ENCODE results near the gene ZNF488.

Gene ZNF488

GRCh38 chr10:47336387-47337134, 47.5 kb downstream of the ZNF488 start:
- POLR2A ChIA-PET (ENCODE audit: low non-redundant PET): no interaction called here
- no peak for DNase-seq (ENCODE audit: low spot score)
- CTCF ChIA-PET: no interaction called here
- no peak overlapping the region for H3K27ac ChIP-seq
- TF ChIP-seq CTCF (conservative IDR thresholded peaks at IDR 0.05; ENCODE audit: low read depth): no peak

GRCh38 chr10:47335906-47336305, 48.2 kb downstream of the ZNF488 start:
- no peak for DNase-seq (ENCODE audit: low spot score)
- CTCF ChIA-PET: no interaction called here
- POLR2A ChIA-PET (ENCODE audit: low non-redundant PET): no interaction called here
- no peak for TF ChIP-seq CTCF (conservative IDR thresholded peaks at IDR 0.05; ENCODE audit: low read depth)
- no peak overlapping the region for H3K27ac ChIP-seq

- TF ChIP-seq CTCF (conservative IDR thresholded peaks at IDR 0.05; ENCODE audit: low read depth): no peak
- DNase-seq (ENCODE audit: low spot score): no peak
- ChIA-PET POLR2A (ENCODE audit: low non-redundant PET) (no interaction called here), CTCF (no interaction called here)
- H3K27ac ChIP-seq: no peak overlapping the region
Observed at GRCh38 chr10:47334466-47335295, 49.4 kb downstream of the ZNF488 start.

DNA sequence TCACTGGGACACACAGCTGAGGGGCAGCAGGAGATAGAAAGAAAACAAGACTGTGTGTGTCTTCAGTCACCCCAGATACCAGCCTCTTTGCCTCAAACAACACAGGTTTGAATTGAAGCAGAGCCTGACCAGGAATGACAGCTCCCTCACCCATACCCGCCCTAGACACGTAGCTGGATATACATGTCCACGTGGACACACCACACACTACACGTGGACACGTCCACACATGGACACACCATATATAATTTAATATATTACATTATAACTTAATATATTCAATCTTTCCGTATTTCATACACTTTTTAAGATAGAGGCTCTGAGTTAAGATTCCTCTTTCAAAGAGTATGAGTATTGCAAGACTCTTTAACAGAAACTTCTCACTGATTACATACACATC, 50.6 kb downstream of the ZNF488 start:
- no peak overlapping the region for H3K27ac ChIP-seq
- DNase-seq (ENCODE audit: low spot score): no peak
- no peak for TF ChIP-seq CTCF (conservative IDR thresholded peaks at IDR 0.05; ENCODE audit: low read depth)
- ChIA-PET POLR2A (ENCODE audit: low non-redundant PET) (no interaction called here), CTCF (no interaction called here)

DNA sequence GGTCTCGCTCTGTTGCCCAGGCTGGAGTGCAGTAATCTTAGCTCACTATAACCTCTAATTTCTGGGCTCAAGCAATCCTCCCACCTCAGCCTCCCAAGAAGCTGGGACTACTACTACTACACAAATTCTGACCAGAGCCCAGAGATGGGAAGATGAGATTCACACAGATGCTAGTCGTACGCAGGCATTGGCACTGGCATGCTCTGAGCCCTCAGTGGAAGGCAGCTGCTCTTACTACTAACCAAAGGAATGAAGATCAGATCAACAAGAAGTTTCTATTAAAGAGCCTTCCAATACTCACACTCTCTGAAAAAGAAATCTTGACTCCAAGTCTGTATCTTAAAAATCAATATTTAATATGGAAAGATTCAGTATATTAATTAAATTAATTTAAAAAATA, 51.1 kb downstream of the ZNF488 start:
- DNase-seq (ENCODE audit: low spot score): no peak
- no peak for TF ChIP-seq CTCF (conservative IDR thresholded peaks at IDR 0.05; ENCODE audit: low read depth)
- no peak overlapping the region for H3K27ac ChIP-seq
- ChIA-PET CTCF (no interaction called here), POLR2A (ENCODE audit: low non-redundant PET) (no interaction called here)

GRCh38 chr10:47332371-47332770, 51.7 kb downstream of the ZNF488 start:
- no peak overlapping the region for H3K27ac ChIP-seq
- no peak for DNase-seq (ENCODE audit: low spot score)
- ChIA-PET CTCF (interaction anchor here (0.5 to 1.6 kb wide), 2 partner anchors 9 to 30 kb away, joined by 4 read pairs; no protein-coding TSS in a partner anchor), POLR2A (ENCODE audit: low non-redundant PET) (no interaction called here)
- no peak for TF ChIP-seq CTCF (conservative IDR thresholded peaks at IDR 0.05; ENCODE audit: low read depth)
